NB4 (cell line): ENCODE measurements around the gene ACTRT2.
A peak's percentile ranks its signal among the peaks of the same experiment; 100 is the strongest.

ENCODE experiments used
- DNase-seq: peaks from one replicate; pipeline ENCODE4 v3.0.0; 2010; ENCODE audit warnings: low read depth
- H3K4me3 ChIP-seq: one replicate; pipeline ENCODE4 v1.5.1; 2011; ENCODE audit warnings: mild to moderate bottlenecking, low read depth, low read length, moderate library complexity
- MYC ChIP-seq: IDR thresholded peaks from 2 replicates; pipeline ENCODE4 v1.6.1; 2011; ENCODE audit warnings: low read depth, low read length
- POLR2A ChIP-seq: IDR thresholded peaks from 2 replicates; pipeline ENCODE4 v1.6.1; 2011; ENCODE audit warnings: mild to moderate bottlenecking; ENCODE audit not compliant: insufficient read length; ENCODE audit errors: extremely low read depth
- TF ChIP-seq, protein P1 (sequence below): IDR thresholded peaks from one replicate; pipeline ENCODE4 v1.5.1; 2012; ENCODE audit warnings: low read depth, low read length
- TF ChIP-seq, protein P2 (sequence below): IDR thresholded peaks from 2 replicates; pipeline ENCODE4 v1.6.1; 2011; ENCODE audit warnings: low read depth, low read length

The ACTRT2 gene

DNA sequence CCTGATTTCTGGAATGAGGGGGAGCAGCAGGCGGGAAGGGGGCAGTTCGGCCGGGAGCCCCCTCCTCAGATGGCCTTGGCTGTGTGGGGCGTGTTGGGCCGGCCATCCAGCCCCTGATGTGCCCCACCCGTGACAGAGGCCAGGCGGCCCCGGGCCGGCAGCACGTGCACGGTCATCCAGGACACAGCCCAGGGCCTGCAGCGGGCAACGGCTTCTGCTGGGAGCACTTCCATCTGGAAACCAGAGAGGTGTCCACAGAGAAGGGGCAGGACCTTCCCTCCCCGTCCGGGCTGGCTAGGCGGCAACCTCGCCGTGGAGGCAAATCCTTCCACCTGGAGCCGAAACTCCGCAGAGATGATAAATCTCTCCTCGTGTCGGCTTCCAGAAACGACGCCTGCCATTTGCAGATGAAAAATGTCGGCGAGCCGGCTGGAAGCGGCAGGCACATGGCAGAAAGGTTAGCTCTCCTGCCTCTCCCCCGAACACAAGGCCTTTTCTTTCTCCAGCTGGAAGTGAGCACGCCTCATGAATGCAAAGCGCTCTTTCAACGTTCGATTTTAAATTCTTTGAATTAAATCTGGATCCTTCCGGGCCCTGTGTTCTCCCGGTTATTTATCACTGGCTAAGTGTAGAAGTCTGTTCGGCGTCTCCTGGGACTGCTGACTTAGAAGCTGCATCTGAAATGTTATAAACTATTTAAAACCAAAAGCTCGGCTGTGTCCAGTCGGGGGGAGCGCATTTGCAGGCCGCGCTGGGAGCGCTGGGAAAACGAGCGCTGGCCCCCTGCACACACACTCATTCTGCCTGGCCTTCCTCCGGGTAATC, 9.4 kb upstream of the ACTRT2 start:
- TF ChIP-seq POLR2A (no peak), MYC (no peak)
- TF ChIP-seq, protein P1, sequence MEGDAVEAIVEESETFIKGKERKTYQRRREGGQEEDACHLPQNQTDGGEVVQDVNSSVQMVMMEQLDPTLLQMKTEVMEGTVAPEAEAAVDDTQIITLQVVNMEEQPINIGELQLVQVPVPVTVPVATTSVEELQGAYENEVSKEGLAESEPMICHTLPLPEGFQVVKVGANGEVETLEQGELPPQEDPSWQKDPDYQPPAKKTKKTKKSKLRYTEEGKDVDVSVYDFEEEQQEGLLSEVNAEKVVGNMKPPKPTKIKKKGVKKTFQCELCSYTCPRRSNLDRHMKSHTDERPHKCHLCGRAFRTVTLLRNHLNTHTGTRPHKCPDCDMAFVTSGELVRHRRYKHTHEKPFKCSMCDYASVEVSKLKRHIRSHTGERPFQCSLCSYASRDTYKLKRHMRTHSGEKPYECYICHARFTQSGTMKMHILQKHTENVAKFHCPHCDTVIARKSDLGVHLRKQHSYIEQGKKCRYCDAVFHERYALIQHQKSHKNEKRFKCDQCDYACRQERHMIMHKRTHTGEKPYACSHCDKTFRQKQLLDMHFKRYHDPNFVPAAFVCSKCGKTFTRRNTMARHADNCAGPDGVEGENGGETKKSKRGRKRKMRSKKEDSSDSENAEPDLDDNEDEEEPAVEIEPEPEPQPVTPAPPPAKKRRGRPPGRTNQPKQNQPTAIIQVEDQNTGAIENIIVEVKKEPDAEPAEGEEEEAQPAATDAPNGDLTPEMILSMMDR, result no peak
- TF ChIP-seq, protein P2, sequence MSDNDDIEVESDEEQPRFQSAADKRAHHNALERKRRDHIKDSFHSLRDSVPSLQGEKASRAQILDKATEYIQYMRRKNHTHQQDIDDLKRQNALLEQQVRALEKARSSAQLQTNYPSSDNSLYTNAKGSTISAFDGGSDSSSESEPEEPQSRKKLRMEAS, result no peak
- no peak overlapping the region for H3K4me3 ChIP-seq
- no peak for DNase-seq

DNA sequence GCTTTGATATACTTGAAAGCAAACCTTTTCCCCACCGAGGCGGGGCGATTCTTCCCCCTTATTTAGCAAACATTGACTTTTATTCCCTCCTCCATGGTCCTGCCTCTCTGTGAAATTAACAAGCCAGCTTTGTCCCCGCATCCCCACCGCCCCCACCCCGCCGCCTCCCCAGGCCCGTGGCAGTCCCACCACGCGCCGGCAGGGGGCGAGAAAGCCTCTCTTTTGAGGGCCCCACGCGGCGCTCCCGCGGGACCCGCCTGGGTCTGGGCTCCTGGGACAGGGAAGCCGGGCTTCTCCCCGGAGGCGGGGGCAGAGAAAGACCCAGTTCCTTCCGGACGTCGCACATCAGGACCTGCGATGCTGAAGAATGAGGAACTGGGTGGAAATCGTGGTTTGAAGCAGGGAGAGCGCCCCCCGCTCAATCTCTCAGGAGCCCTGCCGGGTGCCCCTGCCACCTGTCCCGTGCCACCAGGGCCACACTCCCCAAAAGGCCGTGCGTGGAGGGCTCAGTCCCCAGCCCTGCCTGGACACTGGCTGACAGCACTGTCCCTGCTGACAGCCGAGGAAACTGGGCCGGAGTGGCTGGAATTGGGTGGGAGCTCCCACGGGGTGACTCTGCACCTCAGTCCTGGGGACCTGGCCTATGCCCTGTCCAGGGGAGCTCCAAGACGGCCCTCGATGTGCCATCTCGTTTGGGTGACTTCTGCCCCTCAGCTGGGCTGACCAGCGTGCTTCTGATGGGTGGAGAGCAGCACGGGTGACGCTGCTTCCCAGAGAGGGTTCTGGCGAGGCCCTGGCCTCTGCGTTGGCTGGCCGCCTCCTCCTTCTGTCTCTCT, 8.6 kb upstream of the ACTRT2 start:
- no peak for TF ChIP-seq POLR2A
- TF ChIP-seq, protein P1, result peak; percentile 23
- TF ChIP-seq, protein P2, result no peak
- H3K4me3 ChIP-seq, result no peak overlapping the region
- DNase-seq, result peak; percentile 55

GRCh38 chr1:3013371-3014049, 7.8 kb upstream of the ACTRT2 start:
- TF ChIP-seq, protein P1, result no peak
- TF ChIP-seq MYC (no peak), POLR2A (no peak)
- TF ChIP-seq, protein P2, result no peak
- DNase-seq, result no peak
- H3K4me3 ChIP-seq, result no peak overlapping the region

- TF ChIP-seq POLR2A, result no peak
- TF ChIP-seq, protein P1, result no peak
- TF ChIP-seq, protein P2, result no peak
- TF ChIP-seq MYC, result no peak
- no peak overlapping the region for H3K4me3 ChIP-seq
- no peak for DNase-seq
Measured at GRCh38 chr1:3014050-3014440, 7.2 kb upstream of the ACTRT2 start.

DNA sequence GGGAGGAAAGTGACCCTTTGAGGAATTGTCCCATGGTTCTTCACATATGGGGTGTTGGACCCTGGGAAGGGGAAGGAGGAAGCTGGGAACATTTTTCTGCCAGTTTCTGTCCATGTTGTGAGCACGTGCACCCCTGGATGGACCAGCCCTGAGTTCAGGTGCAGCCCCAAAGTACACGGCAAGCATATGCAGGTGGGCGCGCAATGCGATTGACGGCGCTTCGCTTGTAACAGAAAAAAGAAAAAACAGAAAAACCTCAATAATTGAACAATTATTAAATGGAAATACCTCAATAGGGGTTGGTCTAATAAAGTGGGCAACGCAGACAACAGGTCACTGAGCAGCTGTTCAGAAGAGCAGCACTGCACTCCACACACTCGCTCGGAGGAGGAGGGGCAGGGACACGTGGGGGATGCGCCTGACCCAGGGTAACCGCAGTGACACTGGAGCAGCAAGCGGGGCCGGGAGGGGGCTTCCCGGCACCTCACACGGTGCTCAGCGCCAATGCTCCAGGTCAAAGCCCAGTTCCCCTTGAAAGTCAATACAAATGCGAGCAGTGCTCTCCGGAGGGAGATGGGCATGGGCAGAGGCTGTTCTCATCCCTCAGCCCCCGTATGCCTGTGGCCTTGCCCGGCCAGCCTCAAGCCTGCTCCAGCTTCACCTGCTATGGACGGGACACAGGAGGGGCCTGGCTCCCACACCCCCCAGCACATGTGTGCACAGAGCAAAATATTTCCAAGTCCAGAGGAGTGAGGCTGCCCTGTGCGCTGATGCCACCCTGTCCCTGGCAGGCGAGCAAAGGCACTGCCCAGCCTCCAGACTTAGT, 6.6 kb upstream of the ACTRT2 start:
- TF ChIP-seq, protein P2, result no peak
- TF ChIP-seq MYC, result no peak
- TF ChIP-seq POLR2A, result no peak
- TF ChIP-seq, protein P1, result no peak
- no peak overlapping the region for H3K4me3 ChIP-seq
- DNase-seq, result no peak
